HG03159 (cell line): Measurements from ENCODE around the gene MAGI2.

Experiments used
- ATAC-seq: cut with Tn5 transposase; IDR thresholded peaks from one replicate; pipeline ENCODE4 v1.9.1; 2021; ENCODE audit warnings: mild to moderate bottlenecking, moderate library complexity; ENCODE audit not compliant: unreplicated experiment

MAGI2 gene

DNA sequence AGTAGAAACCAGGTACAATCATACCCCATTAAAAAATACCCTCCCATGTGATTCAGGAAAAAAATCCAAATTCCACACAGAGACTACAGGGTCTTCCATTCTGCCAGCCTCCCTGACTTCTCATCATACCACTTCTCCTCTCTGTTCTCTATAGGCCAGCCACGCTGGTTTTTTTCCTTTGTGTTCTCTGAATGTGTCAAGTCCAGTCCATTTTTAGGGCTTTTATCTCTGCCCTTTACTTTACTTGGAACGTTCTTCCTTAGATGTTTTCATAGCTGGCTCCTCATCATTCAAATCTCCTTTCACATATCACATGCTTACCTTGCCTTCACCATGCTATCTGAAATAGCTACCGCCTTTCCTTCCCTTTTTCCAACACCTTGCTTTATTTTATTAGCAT lies 1057.3 kb downstream of the MAGI2 start:
- no peak for ATAC-seq

DNA sequence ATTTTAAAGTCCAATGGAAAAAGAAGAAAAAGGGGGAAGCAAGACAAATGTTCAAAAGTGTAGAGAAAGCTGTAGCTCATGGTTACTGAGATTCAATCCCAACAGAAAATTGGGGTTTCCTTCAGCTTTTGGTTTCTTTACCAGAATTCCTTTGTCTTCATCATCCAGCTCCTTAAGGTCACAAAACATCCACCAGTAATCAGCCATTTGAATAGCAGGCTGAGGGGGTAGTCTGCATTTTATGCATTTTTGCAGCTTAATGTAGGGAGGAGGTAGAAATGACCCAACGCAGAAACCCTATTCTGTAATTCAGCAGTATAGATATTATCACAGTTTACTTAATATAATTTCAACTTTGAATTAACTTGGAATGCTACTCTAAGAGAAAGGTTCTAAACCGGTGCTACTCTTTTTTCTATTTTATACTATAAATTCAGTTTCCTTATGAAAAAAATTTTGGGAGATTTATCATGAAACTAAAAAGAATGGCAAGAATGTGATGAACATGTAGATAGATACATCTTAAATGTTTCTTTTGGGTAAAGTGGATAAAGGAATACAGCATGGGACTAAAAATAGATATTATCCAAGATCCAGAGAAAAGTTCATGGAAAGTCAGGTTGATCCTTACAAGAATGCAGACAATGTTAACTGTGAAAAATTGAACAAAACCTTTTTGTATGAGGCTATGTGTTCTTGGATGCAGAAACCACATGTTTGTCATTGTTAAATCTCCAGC lies 1058.0 kb downstream of the MAGI2 start:
- no peak for ATAC-seq

DNA sequence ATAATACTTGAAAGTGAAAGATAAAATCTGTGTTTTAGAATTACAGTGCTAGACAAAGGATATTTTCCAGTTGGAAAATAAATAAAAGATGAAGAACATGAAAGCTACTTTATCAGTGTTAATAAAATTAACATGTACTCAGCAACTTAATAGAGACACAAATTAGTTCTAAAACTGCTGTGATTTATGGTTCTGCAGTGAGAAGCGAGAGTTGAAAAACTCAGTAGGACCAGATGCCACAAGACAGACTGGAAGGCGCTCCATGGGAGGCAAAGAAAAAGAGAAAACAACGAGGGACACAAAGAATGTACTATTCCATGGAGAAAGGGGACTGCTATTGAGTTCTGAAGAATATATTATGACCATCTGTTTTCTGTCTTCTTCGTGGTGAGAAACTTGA lies 1064.4 kb downstream of the MAGI2 start:
- ATAC-seq, result no peak

DNA sequence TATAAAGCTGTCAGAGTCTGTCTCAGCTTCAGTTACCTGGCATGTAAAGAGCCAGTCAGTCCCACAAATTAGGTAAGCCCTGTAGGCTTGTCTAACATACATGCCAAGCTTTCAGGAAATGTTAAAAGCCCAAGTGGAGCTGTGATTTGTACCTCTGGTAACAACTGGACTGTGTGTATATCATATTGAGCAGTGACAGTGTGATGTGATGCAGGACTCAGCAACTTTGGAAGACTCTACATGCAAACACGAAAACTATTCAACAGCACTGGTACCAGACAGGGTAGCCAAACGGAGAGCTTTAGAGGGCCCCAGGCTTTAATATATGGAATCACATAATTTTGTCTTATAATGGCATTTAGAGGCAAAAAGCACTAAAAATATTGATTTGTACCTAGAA lies 1066.9 kb downstream of the MAGI2 start:
- no peak for ATAC-seq

DNA sequence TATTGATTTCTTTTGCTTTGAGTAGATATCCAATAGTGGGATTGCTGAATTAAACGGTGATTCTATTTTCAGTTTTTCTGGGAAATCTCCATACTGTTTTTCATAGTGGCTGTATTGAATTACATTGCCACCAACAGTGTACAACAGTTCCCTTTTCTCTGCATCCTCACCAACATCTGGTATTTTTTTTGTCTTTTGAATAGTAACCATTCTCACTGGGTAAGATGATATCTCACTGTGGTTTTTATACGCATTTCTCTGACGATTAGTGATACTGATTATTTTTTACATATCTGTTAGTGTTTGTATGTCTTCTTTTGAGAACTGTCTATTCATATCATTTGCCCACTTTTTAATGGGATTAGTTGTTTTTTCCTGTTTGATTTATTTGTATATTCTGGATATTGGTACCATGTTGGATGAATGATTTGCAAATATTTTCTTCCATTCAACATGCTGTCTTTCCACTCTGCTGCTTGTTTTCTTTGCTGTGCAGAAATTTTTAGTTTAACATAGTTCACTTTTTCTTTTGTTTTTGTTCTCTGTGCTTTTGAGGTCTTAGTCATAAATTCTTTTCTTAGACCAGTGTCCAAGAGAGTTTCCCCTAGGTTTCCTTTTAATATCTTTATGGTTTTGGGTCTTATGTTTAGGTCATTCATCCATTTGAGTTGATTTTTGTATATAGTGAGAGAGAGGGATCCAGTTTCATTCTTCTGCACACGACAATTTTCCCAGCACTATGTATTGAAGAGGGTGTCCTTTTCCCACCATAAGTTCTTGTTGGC lies 1070.2 kb downstream of the MAGI2 start:
- no peak for ATAC-seq

DNA sequence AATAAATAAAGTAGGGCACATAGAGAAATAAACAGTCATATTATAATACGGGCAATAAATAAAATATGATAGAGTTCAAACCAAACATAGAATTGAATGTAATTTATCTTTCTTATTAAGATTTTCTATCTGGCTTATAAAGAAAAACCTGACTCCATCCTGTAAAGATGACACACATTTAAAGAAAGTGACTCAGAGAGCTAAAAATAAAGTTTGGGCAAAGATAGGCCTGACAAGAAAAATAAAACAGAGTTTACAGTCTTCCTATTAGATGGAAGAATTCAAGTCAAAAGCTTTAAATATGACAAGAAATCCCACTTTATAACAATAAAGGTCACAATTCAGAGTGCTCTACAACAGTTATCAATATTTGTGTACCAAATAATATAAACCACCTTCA lies 1074.3 kb downstream of the MAGI2 start:
- ATAC-seq, result no peak

DNA sequence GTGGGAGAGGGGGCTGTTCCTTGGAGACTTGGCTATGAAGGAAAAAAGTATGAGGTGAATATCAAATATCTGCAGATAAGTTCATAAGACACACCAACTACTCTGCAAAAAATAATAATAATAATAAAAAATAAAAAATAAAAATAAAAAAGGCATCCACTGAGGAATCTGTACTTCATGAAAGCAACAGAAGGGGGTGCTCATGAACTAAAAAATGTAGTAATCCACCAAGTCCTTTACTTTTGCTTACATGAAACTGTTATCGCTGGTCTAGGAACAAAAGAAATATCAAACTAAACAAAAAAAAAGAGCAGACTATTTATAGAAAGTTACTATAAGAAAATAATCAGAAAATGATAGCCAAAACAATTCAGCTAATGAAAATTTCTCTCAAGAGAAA lies 1075.9 kb downstream of the MAGI2 start:
- no peak for ATAC-seq

DNA sequence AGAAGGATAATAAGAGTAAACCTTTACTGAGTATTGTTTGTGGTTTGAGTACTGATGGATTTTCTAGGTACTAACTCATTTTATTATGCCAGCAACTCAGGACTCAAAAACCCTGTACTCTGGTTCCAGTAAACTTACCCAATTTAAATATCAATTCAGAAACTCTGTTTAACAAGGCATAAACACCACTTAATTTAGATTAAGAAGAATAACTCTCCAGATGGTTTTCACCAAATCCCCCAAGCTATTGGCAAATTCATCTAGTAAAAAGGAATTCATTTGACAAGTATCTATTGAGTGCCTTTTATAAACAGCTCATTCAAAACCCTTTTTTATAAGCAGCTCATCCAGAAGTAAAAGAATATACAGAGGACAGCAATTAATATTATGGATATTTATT lies 1082.5 kb downstream of the MAGI2 start:
- no peak for ATAC-seq

DNA sequence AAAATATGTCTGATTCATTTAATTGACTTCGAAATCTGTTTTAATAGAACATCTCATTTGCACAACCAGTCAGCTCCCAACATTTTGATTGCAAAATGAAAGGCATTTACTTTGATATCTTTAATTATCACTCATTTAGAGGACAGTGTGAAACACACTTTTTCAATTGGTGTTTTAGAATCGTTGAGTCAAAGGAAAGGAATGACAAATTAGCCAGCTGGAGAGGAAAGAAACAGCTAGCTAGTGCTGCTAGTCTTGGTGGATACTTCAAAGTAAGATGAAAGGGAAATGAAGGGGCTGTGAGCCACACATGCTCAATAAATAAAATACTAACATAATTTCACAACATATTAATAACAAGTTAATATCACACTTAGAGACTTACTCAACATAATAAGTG lies 1084.7 kb downstream of the MAGI2 start:
- no peak for ATAC-seq

DNA sequence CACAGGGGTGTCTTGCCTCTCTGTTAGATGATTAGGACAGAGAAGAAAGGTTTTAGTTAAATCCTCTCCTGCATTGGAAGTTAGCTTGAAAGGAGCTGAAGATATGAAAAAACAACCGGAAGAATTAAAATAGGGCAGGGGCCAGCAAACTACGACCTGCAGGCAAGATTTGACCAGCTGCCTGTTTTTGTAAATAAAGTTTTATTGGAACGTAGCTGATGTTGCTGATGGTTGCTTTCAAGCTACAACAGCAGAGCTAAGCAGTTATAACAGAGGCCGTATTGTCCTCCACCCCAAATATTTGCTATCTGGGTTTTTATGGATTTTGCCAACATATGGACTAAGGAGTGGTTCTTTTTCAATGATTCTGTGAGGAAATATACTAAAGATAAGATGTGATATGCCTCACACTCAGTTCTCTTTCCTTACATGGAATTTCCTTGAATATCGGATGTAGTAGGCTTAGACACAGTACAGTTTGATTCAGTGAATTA lies 1086.1 kb downstream of the MAGI2 start:
- no peak for ATAC-seq

DNA sequence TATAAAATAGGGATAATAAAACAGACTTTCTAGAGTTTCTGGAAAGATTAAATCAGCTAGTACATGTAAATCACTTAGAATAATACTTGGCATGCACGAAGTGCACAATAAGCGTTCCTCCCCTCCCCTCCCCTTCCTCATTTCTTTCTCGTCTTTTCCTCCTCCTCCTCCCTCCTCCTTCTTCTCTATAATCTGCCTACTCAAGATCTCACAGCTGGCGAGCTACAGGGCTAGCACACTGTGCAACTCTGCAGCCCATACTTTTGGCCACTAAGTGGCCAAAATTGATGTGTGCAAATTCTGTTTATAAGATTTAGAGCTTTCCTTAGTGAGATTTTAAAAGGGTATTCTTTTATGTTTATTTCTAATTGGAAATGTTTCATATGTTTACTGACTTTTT lies 1089.6 kb downstream of the MAGI2 start:
- no peak for ATAC-seq

DNA sequence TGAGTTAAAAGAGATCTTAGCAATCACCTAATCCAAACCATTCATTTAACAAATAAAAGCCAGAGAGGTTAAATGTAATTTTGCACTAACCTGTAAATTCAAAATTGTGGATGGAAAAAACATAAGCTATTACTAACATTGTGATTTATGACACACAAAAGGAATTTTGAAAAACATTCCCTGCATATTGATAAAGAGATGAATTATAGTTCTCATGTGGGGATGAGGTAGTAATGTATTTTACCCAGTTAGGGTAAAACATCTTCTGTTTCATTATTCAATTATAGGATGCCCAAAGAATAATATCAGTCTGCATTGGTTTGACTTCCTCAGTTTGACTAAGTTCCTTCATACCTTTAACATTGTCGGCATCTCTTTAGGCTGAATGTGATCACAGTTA lies 1093.6 kb downstream of the MAGI2 start:
- no peak for ATAC-seq

DNA sequence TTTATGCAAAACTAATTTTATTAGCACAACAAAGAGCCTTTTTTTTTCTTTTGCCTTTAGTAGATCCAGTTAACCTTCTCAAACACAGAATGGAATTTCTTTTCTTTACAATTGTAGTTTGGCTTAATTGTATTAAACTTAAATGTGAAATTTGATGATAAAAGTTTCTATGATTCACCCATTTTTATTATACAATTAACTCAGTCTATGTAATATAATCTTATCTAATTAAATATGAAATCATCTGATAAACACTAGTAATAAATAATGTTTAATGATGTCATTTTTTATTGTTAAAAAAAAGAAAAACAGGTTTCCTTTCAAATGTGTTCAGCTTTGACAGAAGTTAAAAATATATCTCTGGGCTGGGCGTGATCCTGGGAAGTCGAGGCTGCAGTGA lies 1095.8 kb downstream of the MAGI2 start:
- no peak for ATAC-seq

DNA sequence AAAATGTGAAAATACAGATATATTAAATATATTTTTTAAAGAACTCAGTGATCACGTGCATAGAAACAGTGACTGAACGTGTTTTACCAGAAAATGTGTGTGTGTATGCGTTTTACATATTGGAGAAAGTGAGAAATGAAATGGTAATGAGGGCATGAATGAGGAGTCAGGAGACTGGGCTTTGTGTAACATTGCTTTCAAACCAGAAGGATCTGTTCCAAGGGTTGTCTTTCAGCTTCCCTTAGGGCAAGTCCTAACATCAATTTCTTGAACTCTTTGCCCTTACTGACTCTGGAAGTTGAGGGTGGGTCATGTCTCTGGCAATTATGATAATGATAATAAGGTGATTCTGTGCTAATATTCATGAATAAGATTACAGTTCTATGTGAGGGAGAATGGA lies 1097.6 kb downstream of the MAGI2 start:
- ATAC-seq, result no peak

DNA sequence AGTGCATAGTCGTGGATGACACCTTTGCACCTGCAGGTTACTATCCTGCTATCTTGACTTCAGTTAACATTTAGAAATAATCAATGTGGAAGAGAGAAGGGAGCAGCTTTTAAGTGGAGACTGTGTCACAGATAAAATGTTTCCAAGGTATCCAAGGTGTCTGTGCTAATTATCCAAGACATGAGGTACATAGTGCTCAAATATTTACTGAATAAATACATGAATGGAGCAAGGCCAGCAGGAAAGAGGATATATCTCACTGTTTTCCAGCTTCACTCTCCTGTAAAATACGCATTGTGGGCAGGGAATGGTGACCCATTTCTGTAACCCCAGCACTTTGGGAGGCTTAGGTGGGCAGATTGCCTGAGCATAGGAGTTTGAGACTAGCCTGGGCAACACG lies 1102.5 kb downstream of the MAGI2 start:
- no peak for ATAC-seq

DNA sequence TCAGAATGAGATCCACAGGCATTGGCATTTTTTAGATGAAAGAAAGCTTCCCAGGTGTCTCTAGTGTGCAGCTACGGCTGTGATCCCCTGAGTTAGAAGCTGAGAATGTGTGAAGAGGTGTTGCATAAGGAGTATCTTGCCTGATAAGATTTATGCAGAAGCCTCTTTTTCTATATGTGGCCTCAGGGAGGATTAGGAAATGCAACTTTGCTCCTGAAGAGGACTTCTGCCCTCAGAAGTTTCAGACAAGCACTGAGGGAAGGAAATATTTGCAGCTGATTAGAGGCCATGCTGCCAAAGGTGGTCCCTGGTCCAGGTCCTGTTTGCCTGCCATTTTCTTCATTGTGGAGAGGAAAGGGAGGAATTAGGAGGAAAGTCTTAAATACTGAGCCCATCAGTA lies 1103.1 kb downstream of the MAGI2 start:
- no peak for ATAC-seq

DNA sequence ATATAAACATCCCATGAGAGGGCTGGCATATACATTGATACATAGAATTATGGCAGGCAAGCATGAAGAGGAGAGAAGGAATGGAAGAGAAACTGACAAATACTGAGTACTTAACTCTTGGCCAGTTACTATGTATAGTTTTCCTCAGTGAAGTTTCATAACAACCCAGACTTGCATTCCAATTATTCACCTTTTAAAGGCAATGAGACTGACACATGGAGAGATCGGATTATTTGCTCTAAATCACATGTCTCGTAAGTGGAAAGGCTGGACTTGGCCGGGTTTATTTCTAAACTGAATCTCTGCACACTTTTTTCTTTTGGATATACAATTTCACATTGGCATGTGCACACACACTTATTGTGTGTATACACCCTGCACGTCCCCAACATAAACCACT lies 1106.6 kb downstream of the MAGI2 start:
- no peak for ATAC-seq

DNA sequence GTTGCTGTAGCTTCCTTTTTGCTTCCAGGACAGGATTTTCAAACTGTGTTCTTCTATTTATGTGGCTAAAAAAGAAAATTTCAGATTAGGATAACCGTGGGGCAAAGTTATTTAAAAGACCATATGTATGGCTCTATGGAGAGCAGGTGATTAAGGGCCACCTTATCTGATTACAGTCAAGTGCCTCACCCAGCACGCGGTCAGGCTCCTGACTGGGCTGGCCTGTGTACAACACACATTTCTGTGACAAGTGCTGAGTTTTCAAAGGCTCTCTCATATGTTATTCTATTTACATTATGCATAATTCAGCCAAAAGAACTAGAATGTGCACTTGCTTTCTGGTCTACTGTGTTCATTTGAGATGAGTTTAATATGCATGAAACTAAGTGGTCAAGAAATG lies 1107.5 kb downstream of the MAGI2 start:
- no peak for ATAC-seq

DNA sequence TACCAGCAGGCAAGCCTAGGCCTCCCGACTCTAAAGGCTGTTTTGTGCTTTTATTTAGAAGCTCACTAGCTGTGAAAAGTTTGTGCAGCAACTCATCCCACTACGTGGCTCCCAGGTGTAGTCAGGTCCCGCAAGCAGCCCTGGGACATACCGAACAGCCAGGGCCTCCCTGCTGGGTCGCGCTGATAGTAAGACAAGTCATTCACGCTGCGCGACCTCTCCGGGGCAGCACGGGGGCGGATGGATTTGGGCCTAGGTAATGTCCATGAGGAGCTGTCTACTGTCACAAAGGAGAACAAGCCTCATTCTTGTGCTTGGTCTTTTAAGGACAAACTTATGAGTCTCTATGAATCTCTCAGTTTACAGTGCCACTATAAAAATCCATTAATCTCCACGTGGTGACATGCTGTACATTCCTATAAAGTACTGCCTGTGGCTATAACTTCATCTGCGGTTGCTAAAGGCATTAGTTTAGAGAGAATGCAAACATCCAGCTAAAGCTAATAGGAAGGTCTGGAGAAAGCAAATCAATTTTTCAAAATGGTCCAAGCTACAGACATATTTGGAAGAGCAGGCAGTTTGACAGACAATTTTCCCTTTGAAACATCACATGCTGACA lies 1108.1 kb downstream of the MAGI2 start:
- no peak for ATAC-seq

DNA sequence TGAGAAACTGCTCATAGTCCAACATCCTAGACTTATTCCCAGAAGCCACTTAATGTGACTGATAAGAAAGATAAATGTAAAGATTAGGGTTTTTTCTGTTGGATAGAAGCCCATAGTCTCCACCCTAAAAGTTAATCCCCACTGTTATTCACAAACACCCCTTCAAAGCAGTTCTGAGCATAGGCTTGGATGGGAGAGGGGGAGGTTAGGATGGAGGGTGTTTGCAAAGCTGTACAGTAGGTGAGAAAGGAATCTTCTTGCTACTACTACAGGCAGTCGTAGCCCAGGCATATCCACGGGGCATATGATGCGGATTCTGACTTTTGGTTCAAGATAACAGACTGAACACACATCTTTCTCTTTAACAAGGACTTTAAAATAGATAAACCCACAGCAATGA lies 1119.0 kb downstream of the MAGI2 start:
- ATAC-seq, result no peak

DNA sequence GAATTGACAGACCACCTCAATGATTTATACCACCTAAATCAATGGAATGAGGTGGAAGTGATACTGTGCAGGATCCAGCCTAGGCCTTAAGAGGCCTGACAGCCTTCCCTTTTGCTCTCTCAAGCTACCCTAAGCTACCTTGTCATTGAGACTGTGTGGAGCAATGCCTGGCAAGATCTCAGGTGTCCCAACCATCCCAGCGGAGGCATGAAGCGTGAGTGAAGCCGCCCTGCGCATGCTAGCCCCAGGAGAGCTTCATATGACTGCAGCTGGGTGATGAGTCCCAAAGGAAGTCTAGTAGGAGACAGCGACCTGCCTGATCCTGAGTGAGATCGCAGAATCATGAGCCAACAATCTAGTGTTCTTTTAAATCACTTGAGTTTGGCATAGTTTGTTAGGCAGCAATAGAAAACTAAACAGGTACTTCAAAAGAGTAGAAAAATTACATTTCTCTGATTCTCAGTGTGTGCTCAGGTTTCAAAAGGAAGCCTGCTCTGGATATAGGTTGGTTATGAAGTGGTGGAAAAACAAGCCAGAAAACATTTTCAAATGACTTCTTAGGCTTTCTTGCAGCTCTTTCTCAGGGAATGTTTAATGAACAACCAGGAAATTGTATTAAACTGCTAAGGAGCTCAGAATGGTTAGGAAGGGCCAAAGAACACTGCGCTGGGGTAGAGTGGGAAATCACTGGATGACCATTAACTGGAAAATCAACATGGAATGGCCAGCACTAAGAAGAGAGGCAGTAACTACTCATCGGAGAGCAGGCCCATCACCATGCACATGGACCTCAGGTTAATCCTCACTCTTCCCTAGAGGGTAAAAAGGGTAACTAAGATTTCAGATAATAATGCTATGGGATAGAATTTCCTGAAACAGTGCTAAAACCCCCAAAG lies 1119.7 kb downstream of the MAGI2 start:
- no peak for ATAC-seq
